SK-N-SH treated with all-trans-retinoic acid at 6 μM for 48 hours (cell line): ENCODE results near the gene LRRC8C.

Experiments
- ARNTL ChIP-seq: fragments of 450-650 bp; formaldehyde crosslinking; IDR thresholded peaks from 2 replicates; pipeline ENCODE4 v1.5.0; 2020; ENCODE audit warnings: low read depth, mild to moderate bottlenecking, moderate library complexity, borderline replicate concordance
- ESRRG ChIP-seq: fragments of 250-450 bp; sonication (Bioruptor Pico); IDR thresholded peaks from 2 replicates; pipeline ENCODE4 v1.6.1; 2021; ENCODE audit warnings: mild to moderate bottlenecking
- PATZ1 ChIP-seq: fragments of 250-450 bp; sonication (Bioruptor Pico); IDR thresholded peaks from 2 replicates; pipeline ENCODE4 v1.8.0; 2020; ENCODE audit warnings: mild to moderate bottlenecking, moderate library complexity, borderline replicate concordance
- POU6F1 ChIP-seq: fragments of 250-450 bp; sonication (Bioruptor Pico); IDR thresholded peaks from 2 replicates; pipeline ENCODE4 v1.8.0; 2021; ENCODE audit warnings: low read depth, mild to moderate bottlenecking, moderate library complexity, borderline replicate concordance
- PPARA ChIP-seq: fragments of 250-450 bp; sonication (Bioruptor Pico); IDR thresholded peaks from 2 replicates; pipeline ENCODE4 v1.5.0; 2020; ENCODE audit warnings: mild to moderate bottlenecking, borderline replicate concordance
- TOX ChIP-seq: fragments of 250-450 bp; sonication (Bioruptor Pico); IDR thresholded peaks from 2 replicates; pipeline ENCODE4 v1.8.0; 2021; ENCODE audit warnings: mild to moderate bottlenecking, moderate library complexity, borderline replicate concordance
- TSHZ2 ChIP-seq: fragments of 250-450 bp; sonication (Bioruptor Pico); IDR thresholded peaks from 2 replicates; pipeline ENCODE4 v1.5.0; 2020; ENCODE audit warnings: mild to moderate bottlenecking, moderate library complexity
- ZC3H10 ChIP-seq: fragments of 250-450 bp; sonication (Bioruptor Pico); IDR thresholded peaks from 2 replicates; pipeline ENCODE4 v1.5.1; 2021; ENCODE audit warnings: mild to moderate bottlenecking, moderate library complexity
- ZFP3 ChIP-seq: fragments of 250-450 bp; sonication (Bioruptor Pico); IDR thresholded peaks from 2 replicates; pipeline ENCODE4 v1.5.0; 2020; ENCODE audit warnings: mild to moderate bottlenecking, moderate library complexity
- ZFP30 ChIP-seq: fragments of 450-650 bp; formaldehyde crosslinking; IDR thresholded peaks from 2 replicates; pipeline ENCODE4 v1.5.0; 2022; ENCODE audit warnings: mild to moderate bottlenecking, moderate library complexity
- ZNF8 ChIP-seq: fragments of 450-650 bp; formaldehyde crosslinking; IDR thresholded peaks from 2 replicates; pipeline ENCODE4 v1.5.0; 2020; ENCODE audit warnings: mild to moderate bottlenecking, moderate library complexity

- no peak for TF ChIP-seq PPARA (CRISPR knock-in tag)
- no peak for TF ChIP-seq TSHZ2 (CRISPR knock-in tag)
- TF ChIP-seq PATZ1 (CRISPR knock-in tag), result no peak
- TF ChIP-seq ZC3H10 (CRISPR knock-in tag), result no peak
- TF ChIP-seq ZFP30 (CRISPR knock-in tag), result no peak
- no peak for TF ChIP-seq ESRRG (CRISPR knock-in tag)
- no peak for TF ChIP-seq POU6F1 (CRISPR knock-in tag)
- no peak for TF ChIP-seq ARNTL (CRISPR knock-in tag)
- TF ChIP-seq ZNF8 (CRISPR knock-in tag), result no peak
- no peak for TF ChIP-seq ZFP3 (CRISPR knock-in tag)
- no peak for TF ChIP-seq TOX
These were observed 120.8 kb downstream of the LRRC8C start for GRCh38 chr1:89753761-89754160.
